SU-DHL-6 (cell line): ENCODE measurements around the gene C1QL1.

Experiments
- H2AFZ ChIP-seq: fragments of 200-600 bp; sonication (generic); 2 replicates; pipeline ENCODE4 v1.6.1; 2014; ENCODE audit warnings: low read depth, mild to moderate bottlenecking, moderate library complexity, mixed read lengths, antibody characterized with exemption, low read length; ENCODE audit not compliant: severe bottlenecking
- H3F3A ChIP-seq: fragments of 200-600 bp; shearing (Covaris generic); 2 replicates; pipeline ENCODE4 v1.6.0; 2016; ENCODE audit warnings: antibody characterized with exemption, mild to moderate bottlenecking; ENCODE audit not compliant: insufficient read depth
- H3K27ac ChIP-seq: fragments of 200-600 bp; sonication (generic); 2 replicates; pipeline ENCODE4 v1.5.1; 2016; ENCODE audit warnings: low read depth, mild to moderate bottlenecking, low read length, moderate library complexity, mixed read lengths
- H3K27me3 ChIP-seq: fragments of 200-600 bp; sonication (generic), shearing (Covaris generic); 2 replicates; pipeline ENCODE4 v1.6.0; 2014; ENCODE audit warnings: mild to moderate bottlenecking, low read length
- H3K36me3 ChIP-seq: fragments of 200-600 bp; sonication (generic); 2 replicates; pipeline ENCODE4 v1.6.1; 2014; ENCODE audit warnings: mild to moderate bottlenecking, low read length, mixed read lengths
- H3K4me2 ChIP-seq: fragments of 300-600, 200-600 bp; shearing (Covaris generic), sonication (generic); 2 replicates; pipeline ENCODE4 v1.6.0; 2014; ENCODE audit warnings: low read length, low read depth, mild to moderate bottlenecking; ENCODE audit not compliant: poor library complexity, severe bottlenecking
- H3K4me3 ChIP-seq: fragments of 200-600 bp; sonication (generic); 2 replicates; pipeline ENCODE4 v1.5.1; 2014; ENCODE audit warnings: antibody characterized with exemption, low read length, mild to moderate bottlenecking, mixed read lengths; ENCODE audit not compliant: insufficient read depth, poor library complexity, severe bottlenecking
- H3K79me2 ChIP-seq: fragments of 200-600 bp; sonication (generic); 2 replicates; pipeline ENCODE4 v1.6.1; 2014; ENCODE audit warnings: mild to moderate bottlenecking, low read length, moderate library complexity; ENCODE audit not compliant: insufficient read depth
- H3K9ac ChIP-seq: fragments of 200-600 bp; sonication (generic); 2 replicates; pipeline ENCODE4 v1.7.0; 2014; ENCODE audit warnings: mild to moderate bottlenecking, low read length
- H3K9me2 ChIP-seq: fragments of 200-600 bp; sonication (generic); replicated peaks from 2 replicates; pipeline ENCODE4 v1.6.1; 2014; ENCODE audit warnings: low read length; ENCODE audit not compliant: insufficient read depth
- H3K9me3 ChIP-seq: fragments of 200-600 bp; sonication (generic); 2 replicates; pipeline ENCODE4 v1.6.1; 2014; ENCODE audit warnings: low read length, mixed read lengths; ENCODE audit not compliant: insufficient read depth
- H4K20me1 ChIP-seq: fragments of 200-600 bp; sonication (generic); 2 replicates; pipeline ENCODE4 v1.6.1; 2014; ENCODE audit warnings: low read depth, mild to moderate bottlenecking, antibody characterized with exemption, low read length, moderate library complexity, mixed read lengths
- CTCF ChIP-seq: fragments of 200-600 bp; sonication (generic); IDR thresholded peaks from one replicate; pipeline ENCODE4 v1.5.1; 2017; ENCODE audit warnings: antibody characterized with exemption, mild to moderate bottlenecking, low read length, moderate library complexity; ENCODE audit not compliant: insufficient read depth, poor library complexity, severe bottlenecking
- EZH2phosphoT487 ChIP-seq: fragments of 200-600 bp; sonication (generic), shearing (Covaris generic); conservative IDR thresholded peaks from 2 replicates; pipeline ENCODE4 v1.6.1; 2018; ENCODE audit warnings: mild to moderate bottlenecking, antibody characterized with exemption, low read length, moderate library complexity, mixed read lengths

Gene C1QL1

DNA sequence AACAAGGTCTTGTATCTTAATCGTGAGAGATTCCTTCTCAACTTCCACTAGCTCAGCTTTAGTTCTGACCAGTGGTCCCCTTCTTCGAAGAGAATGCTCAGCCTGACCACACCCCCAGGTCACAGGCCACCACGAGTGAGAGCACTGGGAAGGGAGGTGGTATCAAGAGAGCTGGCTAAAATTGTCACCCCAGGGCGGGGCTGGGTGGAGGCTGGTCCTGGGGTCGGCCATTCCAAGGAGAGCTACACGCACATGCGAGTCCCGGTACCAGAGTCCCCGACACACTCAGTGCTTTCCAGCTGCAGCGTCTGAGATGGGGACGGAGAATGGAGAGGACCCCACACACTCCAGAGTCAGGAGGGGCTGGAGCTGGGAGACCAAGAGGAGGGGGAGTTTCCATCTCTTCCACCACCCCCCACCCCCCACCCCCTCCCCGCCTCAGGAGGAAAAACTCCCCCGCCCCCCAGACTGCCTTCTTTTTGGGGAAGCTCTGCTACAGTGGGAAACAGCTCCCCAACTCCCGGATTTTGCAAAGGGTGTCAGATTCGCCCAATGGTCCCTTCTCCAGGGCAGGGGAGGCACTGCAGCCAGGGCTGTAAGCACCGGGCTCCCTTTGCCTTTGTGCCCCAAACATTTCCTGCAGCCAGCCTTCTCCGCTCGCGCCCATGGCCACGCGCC lies 1.6 kb downstream of the C1QL1 start:
- Histone ChIP-seq H3K4me2 (no peak overlapping the region), H3K9ac (no peak overlapping the region), H3K9me3 (no peaks in the 10 kb centered on the region), H3K4me3 (no peak overlapping the region), H4K20me1 (no peaks in the 10 kb centered on the region), H3F3A (no peaks in the 10 kb centered on the region), H2AFZ (no peak overlapping the region), H3K9me2 (no peaks in the 10 kb centered on the region), H3K27me3 (no peaks in the 10 kb centered on the region), H3K79me2 (no peaks in the 10 kb centered on the region), H3K36me3 (no peaks in the 10 kb centered on the region), H3K27ac (no peak overlapping the region)
- no peak for TF ChIP-seq EZH2phosphoT487
- TF ChIP-seq CTCF = no peak

GRCh38 chr17:44965481-44966234 lies 2.4 kb downstream of the C1QL1 start:
- no peaks in the 10 kb centered on the region for H3K27me3 ChIP-seq
- H3K4me3 ChIP-seq = no peak overlapping the region
- H3K4me2 ChIP-seq = no peak overlapping the region
- no peak overlapping the region for H3K9ac ChIP-seq
- H3F3A ChIP-seq = no peaks in the 10 kb centered on the region
- H3K9me2 ChIP-seq = no peaks in the 10 kb centered on the region
- H4K20me1 ChIP-seq = no peaks in the 10 kb centered on the region
- H3K36me3 ChIP-seq = no peaks in the 10 kb centered on the region
- H3K79me2 ChIP-seq = no peaks in the 10 kb centered on the region
- no peak overlapping the region for H3K27ac ChIP-seq
- no peaks in the 10 kb centered on the region for H3K9me3 ChIP-seq
- no peak overlapping the region for H2AFZ ChIP-seq
- TF ChIP-seq CTCF (no peak), EZH2phosphoT487 (no peak)

DNA sequence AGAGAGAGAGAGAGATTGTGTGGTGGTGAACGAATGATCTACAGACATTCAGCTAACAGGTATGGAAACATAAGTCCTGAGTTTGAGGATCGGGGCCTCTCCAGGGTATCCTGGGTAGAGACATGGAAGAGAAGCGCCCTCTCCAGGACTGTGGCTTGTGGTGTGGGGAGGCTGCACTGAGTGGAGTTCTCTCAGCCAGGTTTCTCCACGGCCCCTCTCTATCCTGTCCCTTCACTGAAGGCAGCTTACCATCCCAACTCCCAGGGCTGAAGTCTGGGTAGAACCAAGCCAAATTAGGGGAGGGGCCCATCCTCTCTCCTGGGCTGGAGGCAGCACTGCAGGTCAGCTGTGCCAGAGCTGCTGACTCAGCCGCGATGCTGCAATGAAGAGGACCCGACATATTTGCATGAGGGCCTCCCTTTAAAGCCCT lies 6.2 kb downstream of the C1QL1 start:
- no peaks in the 10 kb centered on the region for H3F3A ChIP-seq
- H3K27me3 ChIP-seq = no peaks in the 10 kb centered on the region
- H3K27ac ChIP-seq = no peak overlapping the region
- H3K9me2 ChIP-seq = no peaks in the 10 kb centered on the region
- H3K36me3 ChIP-seq = no peaks in the 10 kb centered on the region
- H4K20me1 ChIP-seq = no peaks in the 10 kb centered on the region
- no peak overlapping the region for H3K4me3 ChIP-seq
- H2AFZ ChIP-seq = no peak overlapping the region
- H3K9ac ChIP-seq = no peak overlapping the region
- no peak overlapping the region for H3K4me2 ChIP-seq
- H3K79me2 ChIP-seq = no peaks in the 10 kb centered on the region
- H3K9me3 ChIP-seq = no peaks in the 10 kb centered on the region
- TF ChIP-seq EZH2phosphoT487 (no peak), CTCF (no peak)
